UCSD-AML1 (cell line): ENCODE data around the gene TNKS2.
"Not testable (repeated sequence)": the region's sequence is repeated elsewhere in the genome, so short reads cannot be mapped to it uniquely, and the experiment has no call there.

Source experiments
- DNase-seq: peaks from one replicate; lab custom pipeline; 2025; ENCODE audit not compliant: unreplicated experiment; lab: John Stamatoyannopoulos, UW

Gene TNKS2

DNA sequence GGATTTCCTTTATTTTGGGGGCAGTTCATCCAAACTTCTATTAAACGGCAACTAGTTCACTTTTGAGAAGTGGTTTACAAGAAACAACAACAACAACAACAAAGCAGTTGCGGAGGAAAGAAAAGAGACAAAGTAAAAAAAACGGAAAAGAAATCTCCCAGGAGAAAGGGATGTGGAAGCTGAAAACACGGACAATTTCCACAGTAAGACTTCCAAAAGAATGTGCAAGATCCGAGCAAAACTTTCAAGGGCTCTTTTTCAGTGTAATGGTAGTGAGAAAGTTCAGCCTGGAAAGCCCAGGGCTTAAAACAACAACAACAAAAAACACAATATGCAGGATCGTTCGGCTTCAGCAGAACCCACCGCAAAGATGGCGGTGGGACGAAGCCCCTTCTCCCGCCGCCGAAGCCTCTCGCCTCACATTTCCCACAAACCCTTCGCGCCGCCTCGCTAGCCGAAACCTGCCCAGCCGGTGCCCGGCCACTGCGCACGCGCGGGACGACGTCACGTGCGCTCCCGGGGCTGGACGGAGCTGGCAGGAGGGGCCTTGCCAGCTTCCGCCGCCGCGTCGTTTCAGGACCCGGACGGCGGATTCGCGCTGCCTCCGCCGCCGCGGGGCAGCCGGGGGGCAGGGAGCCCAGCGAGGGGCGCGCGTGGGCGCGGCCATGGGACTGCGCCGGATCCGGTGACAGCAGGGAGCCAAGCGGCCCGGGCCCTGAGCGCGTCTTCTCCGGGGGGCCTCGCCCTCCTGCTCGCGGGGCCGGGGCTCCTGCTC lies at the start of gene TNKS2:
Gene TNKS2 (plus strand): TSS at position 553 of the 775 bp plus-strand sequence. CDS start 265 bp downstream, outside the sequence.
- peak; percentile 97 for DNase-seq

GRCh38 chr10:91749592-91749991 lies 48.6 kb upstream of the TNKS2 start:
- not testable (repeated sequence) for DNase-seq

GRCh38 chr10:91756286-91756685 lies 41.9 kb upstream of the TNKS2 start:
- DNase-seq, result no peak

- DNase-seq, result no peak
Observed at GRCh38 chr10:91758303-91759146, 39.7 kb upstream of the TNKS2 start.

GRCh38 chr10:91759581-91759986 lies 38.6 kb upstream of the TNKS2 start:
- no peak for DNase-seq

DNA sequence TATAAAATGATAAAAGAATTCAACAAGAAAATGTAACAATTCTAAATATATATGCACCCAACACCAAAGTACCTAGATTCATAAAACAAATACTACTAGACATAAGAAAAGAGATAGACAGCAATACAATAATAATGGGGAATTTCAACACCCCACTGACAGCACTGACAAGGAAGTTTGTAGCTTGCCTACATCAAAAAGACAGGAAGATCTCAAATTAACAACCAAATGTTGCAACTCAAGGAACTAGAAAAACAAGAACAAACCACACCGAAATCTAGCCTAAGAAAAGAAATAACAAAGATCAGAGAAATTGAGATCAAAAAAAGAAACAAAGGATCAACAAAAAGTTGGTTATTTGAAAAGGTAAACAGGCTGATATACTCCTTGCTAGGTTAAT lies 36.5 kb upstream of the TNKS2 start:
- no peak for DNase-seq

GRCh38 chr10:91762878-91763277 lies 35.3 kb upstream of the TNKS2 start:
- DNase-seq, result no peak

DNA sequence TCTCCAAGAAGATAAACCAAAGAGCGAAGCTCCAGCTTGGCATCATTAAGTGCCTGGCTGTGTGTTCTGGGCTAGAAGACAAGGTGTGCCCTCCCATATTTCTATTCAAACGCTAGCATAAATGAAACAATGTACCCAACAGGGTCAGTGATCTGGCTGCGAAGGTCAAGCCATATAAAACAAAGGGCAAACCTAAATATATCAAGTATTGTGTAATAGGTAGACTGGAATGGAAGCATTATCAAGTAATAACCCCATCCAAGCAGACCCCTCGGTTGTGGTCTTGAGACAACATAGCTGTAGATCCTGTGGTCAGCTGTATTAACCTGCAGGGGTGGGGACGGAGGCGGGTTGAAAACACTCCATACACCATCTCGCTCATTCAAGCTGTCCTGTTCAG lies 31.6 kb upstream of the TNKS2 start:
- DNase-seq, result no peak

GRCh38 chr10:91768123-91768522 lies 30.1 kb upstream of the TNKS2 start:
- no peak for DNase-seq

- no peak for DNase-seq
Observed at GRCh38 chr10:91771907-91772306, 26.3 kb upstream of the TNKS2 start.

- no peak for DNase-seq
Observed at GRCh38 chr10:91772461-91772860, 25.8 kb upstream of the TNKS2 start.

DNA sequence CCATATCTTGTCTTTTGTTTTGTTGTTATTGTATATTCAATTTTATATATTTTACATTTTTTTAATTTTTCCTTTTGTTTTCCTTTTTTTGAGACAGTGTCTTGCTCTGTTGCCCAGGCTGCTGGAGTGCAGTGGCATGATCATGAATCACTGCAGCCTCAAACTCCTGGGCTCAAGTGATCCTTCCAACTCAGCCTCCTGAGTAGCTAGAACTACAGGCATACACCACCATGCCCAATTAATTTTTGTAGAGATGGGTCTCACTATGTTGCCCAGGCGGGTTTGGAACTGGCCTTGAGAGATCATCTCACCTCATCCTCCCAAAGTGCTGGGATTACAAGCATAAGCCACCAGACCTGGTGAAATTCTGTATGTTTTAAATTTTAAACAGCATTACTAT lies 25.4 kb upstream of the TNKS2 start:
- DNase-seq, result no peak

DNA sequence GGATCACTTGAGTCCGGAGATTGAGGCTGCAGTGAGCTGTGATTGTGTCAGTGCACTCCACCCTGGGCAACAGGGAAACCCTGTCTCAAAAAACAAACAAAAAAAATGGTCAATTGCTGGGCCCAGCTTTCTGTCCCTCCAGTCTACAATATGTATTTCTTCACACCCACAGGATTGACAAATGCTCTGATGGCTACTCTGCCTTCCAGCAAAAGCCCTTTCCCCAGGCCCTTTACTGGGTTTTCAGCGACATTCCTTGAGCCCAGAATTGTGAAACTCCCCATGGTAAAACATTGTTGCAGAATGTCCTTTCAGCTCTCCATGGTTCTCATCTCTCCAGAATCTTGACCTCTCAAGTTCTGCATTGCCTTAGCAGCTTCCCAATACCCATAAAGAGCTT lies 23.7 kb upstream of the TNKS2 start:
- DNase-seq, result no peak

GRCh38 chr10:91775731-91776130 lies 22.5 kb upstream of the TNKS2 start:
- no peak for DNase-seq

- no peak for DNase-seq
Observed at GRCh38 chr10:91776266-91776665, 22.0 kb upstream of the TNKS2 start.

- no peak for DNase-seq
Observed at GRCh38 chr10:91778485-91778884, 19.7 kb upstream of the TNKS2 start.

- DNase-seq, result no peak
Observed at GRCh38 chr10:91779011-91779605, 19.1 kb upstream of the TNKS2 start.

DNA sequence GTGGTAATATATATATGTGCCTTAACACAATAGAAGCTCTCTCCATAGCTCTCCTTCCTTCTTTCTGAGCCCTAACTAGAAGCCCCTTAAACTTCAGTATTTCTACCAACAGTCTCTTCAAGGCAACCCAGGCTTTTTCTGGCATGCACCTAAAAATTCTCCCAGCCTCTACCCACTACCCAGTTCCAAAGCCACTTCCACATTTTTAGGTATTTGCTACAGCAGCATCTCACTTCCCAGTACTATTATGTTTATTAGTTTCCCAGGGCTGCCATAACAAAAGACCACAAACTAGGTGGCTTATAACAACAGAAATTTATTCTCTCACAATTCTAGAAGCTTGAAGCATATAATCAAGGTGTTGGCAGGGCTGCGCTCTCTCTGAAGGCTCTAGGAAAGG lies 15.7 kb upstream of the TNKS2 start:
- DNase-seq, result no peak

DNA sequence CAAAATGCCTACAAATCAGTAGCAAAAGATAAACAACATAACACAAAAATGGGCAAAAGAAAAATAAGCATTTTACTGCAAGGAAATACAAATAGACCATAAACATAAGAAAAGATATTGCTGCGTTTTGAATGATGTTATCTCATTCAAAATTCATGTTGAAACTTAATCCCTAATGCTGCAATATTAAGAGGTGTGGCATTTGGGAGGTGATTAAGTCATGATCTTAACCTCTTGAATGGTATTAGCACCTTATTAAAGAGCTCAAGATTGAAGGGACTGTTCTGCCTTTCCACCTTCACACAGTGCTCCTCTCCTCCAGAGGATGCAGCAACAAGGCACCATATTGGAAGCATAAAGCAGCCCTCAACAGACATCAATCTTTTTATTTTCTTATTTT lies 12.4 kb upstream of the TNKS2 start:
- no peak for DNase-seq

DNA sequence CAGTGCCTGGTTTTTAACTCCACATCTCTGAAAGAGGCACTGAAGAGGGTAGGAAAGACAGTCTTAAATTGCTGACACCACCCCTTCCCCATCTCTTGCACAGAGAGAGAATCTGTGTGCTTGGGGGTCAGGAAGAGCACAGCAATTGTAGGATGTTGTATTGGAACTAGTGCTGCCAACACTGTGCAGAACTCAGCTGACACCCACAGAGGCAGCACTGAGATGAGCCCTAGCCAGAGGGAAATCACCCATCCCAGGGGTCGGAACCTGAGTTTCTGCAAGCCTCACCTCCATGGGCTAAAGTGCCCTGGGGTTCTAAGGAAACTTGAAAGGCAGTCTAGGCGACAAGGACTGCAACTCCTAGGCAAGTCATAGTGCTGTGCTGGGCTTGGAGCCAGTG lies 11.0 kb upstream of the TNKS2 start:
- DNase-seq, result no peak

DNA sequence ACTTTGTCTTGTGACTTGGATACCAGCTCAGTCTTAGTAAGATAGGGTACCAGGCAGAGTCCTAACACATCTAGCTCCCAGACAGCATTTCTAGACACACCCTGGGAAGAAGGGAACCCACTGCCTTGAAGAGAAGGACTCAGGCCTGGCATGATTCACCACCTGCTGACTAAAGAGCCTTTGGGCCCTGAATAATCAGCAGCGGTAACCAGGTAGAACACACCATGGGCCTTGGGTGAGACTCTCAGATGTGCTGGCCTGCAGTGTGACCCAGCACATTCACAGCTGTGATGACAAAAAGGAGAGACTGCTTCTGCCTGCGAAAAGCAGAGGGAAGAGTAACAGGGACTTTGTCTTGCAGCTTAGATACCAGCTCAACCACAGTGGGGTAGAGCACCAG lies 10.4 kb upstream of the TNKS2 start:
- DNase-seq, result no peak

DNA sequence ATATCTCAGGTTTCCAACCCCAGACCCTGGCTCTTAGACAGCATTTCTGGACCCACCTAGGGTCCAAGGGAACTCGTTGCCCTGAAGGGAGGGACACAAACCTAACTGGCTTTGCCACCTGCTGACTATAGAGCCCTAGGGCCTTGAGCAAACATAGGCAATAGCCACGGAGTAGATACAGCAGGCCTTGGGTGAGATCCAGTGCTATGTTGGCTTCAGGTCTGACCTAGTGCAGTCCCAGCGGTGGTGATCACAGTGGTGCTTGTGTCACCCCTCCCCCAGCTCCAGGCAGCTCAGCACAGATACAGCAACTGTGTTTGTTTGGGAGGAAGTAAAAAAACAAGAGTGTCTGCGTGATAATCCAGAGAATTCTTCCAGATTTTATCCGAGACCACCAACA lies 9.7 kb upstream of the TNKS2 start:
- DNase-seq, result no peak
